IPS-15b (cell line): ENCODE data around the gene PAQR8.
"Not testable (repeated sequence)": the region's sequence is repeated elsewhere in the genome, so short reads cannot be mapped to it uniquely, and the experiment has no call there.

Experiments used
- H3K27me3 ChIP-seq: one replicate; pipeline ENCODE4 v1.6.1; 2013; ENCODE audit warnings: low read length; ENCODE audit not compliant: control insufficient read depth, insufficient read depth
- H3K36me3 ChIP-seq: one replicate; pipeline ENCODE4 v1.6.1; 2013; ENCODE audit warnings: low read length; ENCODE audit not compliant: control insufficient read depth, insufficient read depth
- H3K4me1 ChIP-seq: one replicate; pipeline ENCODE4 v1.6.1; 2013; ENCODE audit warnings: mild to moderate bottlenecking, low read length; ENCODE audit not compliant: control insufficient read depth, insufficient read depth
- H3K4me3 ChIP-seq: one replicate; pipeline ENCODE4 v1.5.1; 2013; ENCODE audit warnings: low read depth, low read length
- H3K9ac ChIP-seq: one replicate; pipeline ENCODE4 v1.6.1; 2013; ENCODE audit warnings: low read depth, mild to moderate bottlenecking, low read length
- H3K9me3 ChIP-seq: one replicate; pipeline ENCODE4 v1.6.1; 2013; ENCODE audit warnings: mild to moderate bottlenecking, low read length; ENCODE audit not compliant: control insufficient read depth, insufficient read depth

Gene PAQR8

DNA sequence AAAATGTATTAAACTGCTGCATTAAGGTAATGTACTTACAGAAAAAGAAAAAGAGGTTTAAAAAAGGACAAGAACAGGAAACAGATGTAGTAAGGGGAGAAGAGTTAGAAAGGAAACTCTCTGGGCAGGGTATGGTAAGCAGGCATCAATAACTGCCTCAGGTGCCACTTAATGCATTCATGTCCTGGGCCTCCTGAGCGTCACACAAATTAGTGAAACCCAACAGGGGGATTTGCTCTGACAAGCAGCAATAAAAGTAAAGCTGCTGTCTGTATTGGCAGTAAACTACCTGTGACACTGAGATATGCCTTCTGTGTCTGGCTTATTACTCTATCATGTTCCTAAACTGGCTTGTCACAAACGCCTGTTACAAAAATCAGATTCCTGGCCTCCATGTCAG lies 56.7 kb downstream of the PAQR8 start:
- no peak overlapping the region for H3K4me3 ChIP-seq
- H3K4me1 ChIP-seq: peaks cover 2% of the 10 kb centered on the region

DNA sequence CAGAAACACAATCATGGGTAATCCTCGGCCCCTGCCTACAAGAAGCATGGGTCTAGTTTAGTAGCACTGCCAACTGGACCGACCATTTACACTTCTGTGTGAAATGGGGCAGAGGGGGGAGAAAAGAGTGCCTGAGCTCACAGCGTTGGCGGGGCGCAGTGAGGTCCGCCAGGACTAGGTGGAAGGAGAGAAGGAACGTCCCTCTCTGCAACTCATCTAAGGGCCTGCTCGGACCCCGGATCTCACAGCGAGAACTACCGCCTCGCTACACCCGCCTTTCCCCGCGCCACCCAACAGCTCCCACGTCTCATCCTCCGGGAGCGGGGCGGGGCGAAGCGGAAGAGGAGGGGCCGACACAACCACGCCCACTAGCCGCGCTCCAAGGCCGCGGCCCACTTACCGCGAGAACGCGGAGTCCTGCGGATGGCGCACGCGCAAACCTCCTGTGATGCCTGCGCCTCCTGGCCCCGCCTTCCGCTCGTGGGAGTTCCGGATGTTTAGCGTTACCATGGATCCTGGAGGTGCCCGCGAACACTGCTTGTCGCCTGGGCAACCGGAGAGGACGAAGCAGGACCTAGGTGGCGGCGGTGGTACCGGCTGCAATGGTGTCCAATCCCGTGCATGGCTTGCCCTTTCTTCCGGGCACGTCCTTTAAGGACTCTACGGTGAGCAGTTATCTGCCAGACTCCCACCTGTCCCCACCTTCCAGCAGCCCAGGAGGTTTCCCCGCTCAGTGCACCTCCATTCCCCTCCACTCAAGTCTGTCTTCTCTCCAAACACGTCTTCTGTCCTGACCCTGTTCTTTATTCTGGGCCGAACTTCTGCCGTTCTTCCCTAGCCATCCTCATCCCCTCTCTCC lies 58.1 kb downstream of the PAQR8 start, which contains the start of gene EFHC1:
Gene EFHC1, plus strand, starts transcription at position 534 of the 859 bp plus-strand sequence. Its CDS starts 69 bp downstream, at position 603.
- Histone ChIP-seq H3K36me3 (no peaks in the 10 kb centered on the region), H3K4me3 (peak within 1 kb of the TSS; percentile 78), H3K9me3 (no peaks in the 10 kb centered on the region), H3K9ac (peak within 1 kb of the TSS; percentile 74), H3K4me1 (peaks cover 2% of the 10 kb centered on the region), H3K27me3 (no peaks in the 10 kb centered on the region)

More for the DNA sequence above, 56.7 kb downstream of the PAQR8 start:
- no peaks in the 10 kb centered on the region for H3K9me3 ChIP-seq
- no peak overlapping the region for H3K9ac ChIP-seq
- H3K36me3 ChIP-seq: no peaks in the 10 kb centered on the region
- H3K27me3 ChIP-seq: no peaks in the 10 kb centered on the region

- Histone ChIP-seq H3K4me3 (peak overlapping the region; percentile 78), H3K36me3 (no peaks in the 10 kb centered on the region), H3K4me1 (peaks cover 2% of the 10 kb centered on the region), H3K9me3 (no peaks in the 10 kb centered on the region), H3K27me3 (no peaks in the 10 kb centered on the region), H3K9ac (no peak overlapping the region)
These were observed 58.9 kb downstream of the PAQR8 start for GRCh38 chr6:52420668-52421358.

DNA sequence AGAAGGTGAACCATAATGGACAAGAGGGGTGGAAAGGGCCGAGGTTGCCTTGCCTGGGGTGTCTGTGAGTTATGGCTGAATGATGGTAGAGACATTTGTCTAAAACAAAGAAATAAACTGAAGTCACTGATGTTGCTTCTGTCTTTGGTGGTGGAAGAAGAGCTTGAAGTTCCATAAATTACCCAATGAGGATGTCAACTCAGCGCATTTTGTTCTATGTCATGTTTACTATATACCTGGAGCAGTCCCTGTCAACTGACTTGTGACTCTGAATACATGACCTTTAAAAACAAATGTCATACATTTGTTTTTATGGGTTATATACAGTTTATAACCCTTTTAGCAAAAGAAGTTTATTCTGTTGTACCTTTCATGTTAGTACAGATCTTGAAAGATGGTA lies 60.2 kb downstream of the PAQR8 start:
- Histone ChIP-seq H3K36me3 (no peaks in the 10 kb centered on the region), H3K4me3 (no peak overlapping the region), H3K9ac (no peak overlapping the region), H3K9me3 (no peaks in the 10 kb centered on the region), H3K4me1 (peaks cover 2% of the 10 kb centered on the region), H3K27me3 (no peaks in the 10 kb centered on the region)

DNA sequence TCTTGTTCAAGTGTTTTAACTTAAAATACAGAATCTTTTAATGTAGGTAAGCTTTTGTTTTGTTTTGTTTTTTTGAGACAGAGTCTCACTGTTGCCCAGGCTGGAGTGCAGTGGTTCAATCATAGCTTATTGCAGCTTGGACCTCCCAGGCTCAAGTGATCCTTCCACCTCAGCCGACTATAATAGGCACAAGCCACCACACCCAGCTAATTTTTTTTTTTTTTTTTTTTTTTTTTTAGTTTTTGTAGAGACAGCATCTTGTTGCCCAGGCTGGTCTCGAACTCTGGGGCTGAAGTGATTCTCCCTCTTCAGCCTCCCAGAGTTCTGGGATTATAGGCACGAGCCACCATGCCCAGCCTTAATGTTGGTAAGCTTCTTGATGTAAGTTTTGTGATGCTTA lies 61.5 kb downstream of the PAQR8 start:
- Histone ChIP-seq H3K27me3 (no peaks in the 10 kb centered on the region), H3K36me3 (no peaks in the 10 kb centered on the region), H3K9me3 (no peaks in the 10 kb centered on the region), H3K4me1 (peaks cover 2% of the 10 kb centered on the region), H3K9ac (no peak overlapping the region), H3K4me3 (no peak overlapping the region)

DNA sequence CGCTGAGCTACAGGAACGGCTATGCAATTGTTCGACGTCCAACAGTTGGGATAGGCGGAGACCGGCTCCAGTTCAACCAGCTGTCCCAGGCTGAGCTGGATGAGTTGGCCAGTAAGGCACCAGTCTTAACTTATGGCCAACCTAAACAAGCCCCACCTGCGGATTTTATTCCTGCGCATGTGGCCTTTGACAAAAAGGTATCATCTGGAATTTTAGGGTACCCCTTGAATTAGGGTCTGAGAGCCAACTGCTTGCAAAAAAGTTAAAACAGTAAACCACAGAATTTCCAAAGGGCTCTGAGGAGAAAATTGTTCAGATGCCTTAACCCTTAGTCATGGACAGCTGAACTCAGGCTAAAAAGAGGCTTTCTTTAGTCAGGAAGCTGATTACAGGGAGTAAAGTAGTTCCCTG lies 62.0 kb downstream of the PAQR8 start:
- no peaks in the 10 kb centered on the region for H3K36me3 ChIP-seq

DNA sequence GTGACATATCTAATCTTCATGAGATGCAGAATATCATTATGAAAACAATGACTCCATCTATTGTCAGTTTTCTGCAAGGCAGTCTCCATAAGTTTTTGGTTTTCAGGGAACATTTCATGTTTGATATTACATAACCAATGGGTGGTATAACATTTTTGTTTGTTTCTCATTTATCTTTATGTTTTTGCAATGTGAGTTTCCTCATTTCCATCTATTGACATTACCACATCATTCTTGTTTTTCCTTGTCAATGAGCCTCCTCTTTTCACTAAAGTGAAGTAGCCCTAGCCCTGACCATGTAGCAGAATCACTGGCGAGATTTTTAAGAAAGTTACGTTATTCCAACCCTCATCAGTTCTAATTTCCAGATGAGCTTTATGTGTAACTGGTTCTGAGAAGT lies 62.6 kb downstream of the PAQR8 start:
- Histone ChIP-seq H3K36me3 (no peaks in the 10 kb centered on the region), H3K9ac (no peak overlapping the region), H3K4me3 (no peak overlapping the region), H3K9me3 (no peaks in the 10 kb centered on the region), H3K4me1 (no peaks in the 10 kb centered on the region), H3K27me3 (no peaks in the 10 kb centered on the region)

More for the DNA sequence above, 62.0 kb downstream of the PAQR8 start:
- Histone ChIP-seq H3K9me3 (no peaks in the 10 kb centered on the region), H3K4me1 (peaks cover 2% of the 10 kb centered on the region), H3K27me3 (no peaks in the 10 kb centered on the region), H3K4me3 (no peak overlapping the region), H3K9ac (no peak overlapping the region)

GRCh38 chr6:52426667-52427066 lies 64.7 kb downstream of the PAQR8 start:
- no peaks in the 10 kb centered on the region for H3K4me1 ChIP-seq
- H3K4me3 ChIP-seq: no peak overlapping the region
- no peaks in the 10 kb centered on the region for H3K9me3 ChIP-seq
- H3K9ac ChIP-seq: no peak overlapping the region
- H3K36me3 ChIP-seq: no peaks in the 10 kb centered on the region
- no peaks in the 10 kb centered on the region for H3K27me3 ChIP-seq

DNA sequence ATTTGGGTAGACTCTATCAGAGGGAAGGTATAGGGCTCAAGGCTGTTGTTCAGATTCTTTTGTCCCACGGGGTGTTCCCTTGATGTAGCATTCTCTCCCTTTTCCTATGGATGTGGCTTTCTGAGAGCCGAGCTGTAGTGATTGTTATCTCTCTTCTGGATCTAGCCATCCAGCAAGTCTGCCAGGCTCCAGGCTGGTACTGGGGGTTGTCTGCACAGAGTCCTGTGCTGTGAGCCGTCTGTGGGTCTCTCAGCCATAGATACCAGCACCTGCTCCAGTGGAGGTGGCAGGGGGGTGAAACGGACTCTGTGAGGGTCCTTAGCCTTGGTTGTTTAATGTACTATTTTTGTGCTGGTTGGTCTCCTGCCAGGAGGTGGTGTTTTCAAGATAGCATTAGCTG lies 71.3 kb downstream of the PAQR8 start:
- H3K9me3 ChIP-seq, H3K4me3 ChIP-seq, H3K27me3 ChIP-seq: not testable (repeated sequence)

GRCh38 chr6:52435345-52435744 lies 73.4 kb downstream of the PAQR8 start:
- Histone ChIP-seq H3K27me3 (no peaks in the 10 kb centered on the region), H3K9me3 (no peaks in the 10 kb centered on the region), H3K4me3 (no peak overlapping the region), H3K9ac (no peak overlapping the region), H3K4me1 (no peaks in the 10 kb centered on the region), H3K36me3 (no peaks in the 10 kb centered on the region)

More for the DNA sequence above, 71.3 kb downstream of the PAQR8 start:
- H3K9ac ChIP-seq, H3K4me1 ChIP-seq, H3K36me3 ChIP-seq: not testable (repeated sequence)

DNA sequence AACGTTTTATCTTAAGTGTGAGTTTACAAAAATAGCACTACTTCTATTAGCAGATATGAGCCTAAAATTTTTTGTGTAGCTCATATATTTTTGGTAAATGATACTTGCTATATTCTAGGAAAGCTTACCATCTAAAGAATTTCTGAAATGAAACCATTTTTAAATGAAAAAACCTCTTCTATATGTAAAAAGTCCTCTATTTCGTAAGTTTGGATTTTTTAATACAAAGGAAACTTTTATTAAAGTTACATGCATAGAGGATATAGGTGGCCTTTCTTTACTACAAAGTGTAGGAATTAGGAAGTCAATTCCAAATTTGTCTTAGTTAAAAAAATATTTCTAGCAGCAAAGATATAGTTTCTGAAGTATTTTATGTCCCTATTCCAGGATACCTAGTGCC lies 77.0 kb downstream of the PAQR8 start:
- H3K9me3 ChIP-seq: no peaks in the 10 kb centered on the region
- no peaks in the 10 kb centered on the region for H3K27me3 ChIP-seq
- no peaks in the 10 kb centered on the region for H3K36me3 ChIP-seq
- H3K4me1 ChIP-seq: no peaks in the 10 kb centered on the region
- H3K9ac ChIP-seq: no peak overlapping the region
- H3K4me3 ChIP-seq: no peak overlapping the region

GRCh38 chr6:52454556-52454955 lies 92.6 kb downstream of the PAQR8 start:
- Histone ChIP-seq H3K4me3 (no peak overlapping the region), H3K9ac (no peak overlapping the region), H3K9me3 (no peaks in the 10 kb centered on the region)

More at GRCh38 chr6:52454556-52454955, 92.6 kb downstream of the PAQR8 start:
- Histone ChIP-seq H3K27me3 (no peaks in the 10 kb centered on the region), H3K36me3 (no peaks in the 10 kb centered on the region), H3K4me1 (no peaks in the 10 kb centered on the region)
